Endothelial cell (in vitro differentiated cells): ENCODE results near the gene CTNNA2. TPM values are rescaled to one million over a fixed set of nuclear protein-coding genes. Genes with fewer than 3 reads are reported as not detected.

ENCODE experiments used
- DNase-seq: peaks from one replicate; pipeline ENCODE4 v3.0.0; 2021; ENCODE audit warnings: low spot score
- H3K27ac Mint-ChIP-seq: one replicate; pipeline ENCODE4 v1.8.0; 2021; ENCODE audit warnings: mixed read lengths, inconsistent platforms; ENCODE audit not compliant: unreplicated experiment
- H3K27me3 Mint-ChIP-seq: one replicate; pipeline ENCODE4 v1.8.0; 2021; ENCODE audit warnings: mild to moderate bottlenecking, moderate library complexity, mixed read lengths, inconsistent platforms; ENCODE audit not compliant: unreplicated experiment
- H3K36me3 Mint-ChIP-seq: one replicate; pipeline ENCODE4 v1.8.0; 2021; ENCODE audit warnings: mild to moderate bottlenecking, low read depth, mixed read lengths, inconsistent platforms; ENCODE audit not compliant: unreplicated experiment
- H3K4me1 Mint-ChIP-seq: one replicate; pipeline ENCODE4 v1.8.0; 2021; ENCODE audit warnings: mild to moderate bottlenecking, mixed read lengths, inconsistent platforms; ENCODE audit not compliant: unreplicated experiment
- H3K4me3 Mint-ChIP-seq: one replicate; pipeline ENCODE4 v1.8.0; 2021; ENCODE audit warnings: mild to moderate bottlenecking, mixed read lengths, inconsistent platforms; ENCODE audit not compliant: unreplicated experiment
- H3K9me3 Mint-ChIP-seq: one replicate; pipeline ENCODE4 v1.8.0; 2021; ENCODE audit warnings: mixed read lengths, inconsistent platforms; ENCODE audit not compliant: unreplicated experiment
- total RNA-seq: library from RNA; stranded (reverse); fragmentation: NEBNext Ultra II Directional; extraction: Animal tissue kit (Norgen Biotek cat#: 25700); gene quantifications from one replicate; pipeline ENCODE4 v1.2.1, GENCODE V29; 2021; ENCODE audit not compliant: unreplicated experiment
- TF ChIP-seq, protein P1 (sequence below): fragments of 200-600 bp; sonication (generic); IDR thresholded peaks from one replicate; pipeline ENCODE4 v1.5.0; 2021; ENCODE audit warnings: antibody characterized with exemption; ENCODE audit not compliant: unreplicated experiment

CTNNA2 gene
- total RNA-seq, 1 donor from 2014 or later = 4.7 TPM

GRCh38 chr2:79906139-79906890, 393.5 kb downstream of the CTNNA2 start:
- H3K4me3 Mint-ChIP-seq = no peak overlapping the region
- DNase-seq = no peak
- no peak overlapping the region for H3K27ac Mint-ChIP-seq
- peaks cover 3% of the 10 kb centered on the region for H3K27me3 Mint-ChIP-seq
- H3K36me3 Mint-ChIP-seq = no peaks in the 10 kb centered on the region
- H3K4me1 Mint-ChIP-seq = no peaks in the 10 kb centered on the region
- no peaks in the 10 kb centered on the region for H3K9me3 Mint-ChIP-seq
- TF ChIP-seq, protein P1, sequence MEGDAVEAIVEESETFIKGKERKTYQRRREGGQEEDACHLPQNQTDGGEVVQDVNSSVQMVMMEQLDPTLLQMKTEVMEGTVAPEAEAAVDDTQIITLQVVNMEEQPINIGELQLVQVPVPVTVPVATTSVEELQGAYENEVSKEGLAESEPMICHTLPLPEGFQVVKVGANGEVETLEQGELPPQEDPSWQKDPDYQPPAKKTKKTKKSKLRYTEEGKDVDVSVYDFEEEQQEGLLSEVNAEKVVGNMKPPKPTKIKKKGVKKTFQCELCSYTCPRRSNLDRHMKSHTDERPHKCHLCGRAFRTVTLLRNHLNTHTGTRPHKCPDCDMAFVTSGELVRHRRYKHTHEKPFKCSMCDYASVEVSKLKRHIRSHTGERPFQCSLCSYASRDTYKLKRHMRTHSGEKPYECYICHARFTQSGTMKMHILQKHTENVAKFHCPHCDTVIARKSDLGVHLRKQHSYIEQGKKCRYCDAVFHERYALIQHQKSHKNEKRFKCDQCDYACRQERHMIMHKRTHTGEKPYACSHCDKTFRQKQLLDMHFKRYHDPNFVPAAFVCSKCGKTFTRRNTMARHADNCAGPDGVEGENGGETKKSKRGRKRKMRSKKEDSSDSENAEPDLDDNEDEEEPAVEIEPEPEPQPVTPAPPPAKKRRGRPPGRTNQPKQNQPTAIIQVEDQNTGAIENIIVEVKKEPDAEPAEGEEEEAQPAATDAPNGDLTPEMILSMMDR = no peak

DNA sequence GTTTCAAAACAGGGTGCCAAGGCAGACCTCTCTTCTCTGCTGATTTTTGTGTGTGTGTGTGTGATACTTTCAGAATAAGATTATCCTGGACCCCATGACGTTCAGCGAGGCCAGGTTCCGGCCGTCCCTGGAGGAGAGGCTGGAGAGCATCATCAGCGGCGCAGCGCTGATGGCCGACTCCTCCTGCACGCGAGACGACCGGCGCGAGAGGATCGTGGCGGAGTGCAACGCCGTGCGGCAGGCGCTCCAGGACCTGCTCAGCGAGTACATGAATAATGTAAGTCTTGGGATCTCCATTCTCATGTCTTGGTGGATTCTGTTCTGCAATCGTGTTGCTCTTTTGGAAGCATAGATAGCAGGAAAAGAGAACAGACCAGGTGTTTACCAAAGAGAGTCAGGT, 396.7 kb downstream of the CTNNA2 start:
- H3K4me3 Mint-ChIP-seq = no peak overlapping the region
- no peaks in the 10 kb centered on the region for H3K4me1 Mint-ChIP-seq
- no peak overlapping the region for H3K27ac Mint-ChIP-seq
- TF ChIP-seq, protein P1 = no peak
- DNase-seq = no peak
- no peaks in the 10 kb centered on the region for H3K9me3 Mint-ChIP-seq
- H3K27me3 Mint-ChIP-seq = no peaks in the 10 kb centered on the region
- H3K36me3 Mint-ChIP-seq = no peaks in the 10 kb centered on the region

- H3K27ac Mint-ChIP-seq = no peak overlapping the region
- no peaks in the 10 kb centered on the region for H3K27me3 Mint-ChIP-seq
Observed at GRCh38 chr2:79910643-79911042, 397.8 kb downstream of the CTNNA2 start.

DNA sequence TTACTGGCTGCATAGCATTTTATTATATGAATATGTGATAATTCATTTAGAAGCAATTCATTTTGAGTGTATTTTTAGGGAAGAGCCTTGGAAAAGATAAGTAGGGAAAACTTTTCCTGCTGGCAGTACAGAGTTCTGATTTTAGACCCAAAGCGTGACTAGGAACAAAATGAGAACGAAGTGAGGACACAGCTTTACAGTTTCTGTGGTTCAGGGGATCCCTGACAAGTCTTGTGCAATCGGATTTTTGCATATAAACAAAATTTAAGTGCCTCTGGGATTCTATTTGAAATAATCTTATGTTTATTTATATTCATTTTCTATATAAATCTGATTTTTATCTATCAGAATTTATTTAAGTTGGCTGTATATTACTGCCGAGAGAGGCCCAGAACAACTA, 402.6 kb downstream of the CTNNA2 start:
- H3K36me3 Mint-ChIP-seq = no peaks in the 10 kb centered on the region
- H3K4me1 Mint-ChIP-seq = no peaks in the 10 kb centered on the region
- TF ChIP-seq, protein P1 = no peak
- DNase-seq = no peak
- H3K9me3 Mint-ChIP-seq = no peaks in the 10 kb centered on the region
- H3K27me3 Mint-ChIP-seq = peaks cover 3% of the 10 kb centered on the region
- H3K27ac Mint-ChIP-seq = no peak overlapping the region
- no peak overlapping the region for H3K4me3 Mint-ChIP-seq

More at GRCh38 chr2:79910643-79911042, 397.8 kb downstream of the CTNNA2 start:
- TF ChIP-seq, protein P1 = no peak
- no peaks in the 10 kb centered on the region for H3K36me3 Mint-ChIP-seq
- H3K4me3 Mint-ChIP-seq = no peak overlapping the region
- no peaks in the 10 kb centered on the region for H3K9me3 Mint-ChIP-seq
- no peaks in the 10 kb centered on the region for H3K4me1 Mint-ChIP-seq
- DNase-seq = no peak

GRCh38 chr2:79916285-79916684, 403.4 kb downstream of the CTNNA2 start:
- TF ChIP-seq, protein P1 = no peak
- Mint-ChIP-seq H3K27me3 (peaks cover 3% of the 10 kb centered on the region), H3K36me3 (no peaks in the 10 kb centered on the region), H3K27ac (no peak overlapping the region), H3K4me3 (no peak overlapping the region), H3K9me3 (no peaks in the 10 kb centered on the region), H3K4me1 (no peaks in the 10 kb centered on the region)
- no peak for DNase-seq
